Hepatocyte (in vitro differentiated cells): ENCODE data around the gene ETV7.

Experiments
- CTCF ChIP-seq: fragments of 200-600 bp; sonication (generic); IDR thresholded peaks from 2 replicates; pipeline ENCODE4 v1.5.1; 2016; ENCODE audit warnings: antibody characterized with exemption, mild to moderate bottlenecking; ENCODE audit not compliant: poor library complexity
- EZH2 ChIP-seq: fragments of 200-600 bp; sonication (generic); IDR thresholded peaks from 2 replicates; pipeline ENCODE4 v1.6.1; 2016; ENCODE audit warnings: antibody characterized with exemption, mild to moderate bottlenecking, borderline replicate concordance
- EZH2phosphoT487 ChIP-seq: fragments of 200-600 bp; sonication (generic); IDR thresholded peaks from one replicate; pipeline ENCODE4 v1.6.1; 2018; ENCODE audit warnings: antibody characterized with exemption, mild to moderate bottlenecking, low read depth, moderate library complexity; ENCODE audit not compliant: unreplicated experiment, severe bottlenecking

DNA sequence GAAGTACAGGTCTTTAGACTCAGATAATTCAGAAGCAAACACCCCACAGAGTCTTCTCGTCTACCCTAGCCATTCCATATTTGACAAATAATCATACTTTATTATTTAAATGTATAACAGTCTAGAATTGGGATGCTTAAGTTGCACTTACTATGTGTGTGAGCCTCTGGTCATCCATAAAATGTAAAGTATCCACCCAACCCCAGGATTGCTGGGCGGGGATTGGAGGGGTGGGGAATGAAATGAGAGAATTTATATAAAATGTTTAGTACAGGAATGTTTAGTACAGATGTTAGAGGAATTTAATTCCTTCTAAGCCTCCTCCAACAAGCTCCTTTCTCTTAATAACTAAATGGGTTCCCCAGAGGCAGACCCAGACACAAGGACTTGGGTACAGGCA is 67.6 kb downstream of the ETV7 start:
- TF ChIP-seq CTCF (no peak), EZH2phosphoT487 (no peak), EZH2 (no peak)
